GM13976 (cell line): ENCODE data around the gene LHFPL6.

Experiments
- DNase-seq: peaks from one replicate; pipeline ENCODE4 v3.0.0; 2012; ENCODE audit warnings: low spot score
- in situ Hi-C: fragments of 300-500 bp; cut with MboI; formaldehyde crosslinking; loops from one replicate; pipeline ENCODE4 v1.12.0; 2022; ENCODE audit warnings: low sequenced_read_pairs, mixed read lengths, inconsistent platforms; ENCODE audit not compliant: unreplicated experiment
- TF ChIP-seq, protein P1 (sequence below): IDR thresholded peaks from 2 replicates; pipeline ENCODE4 v1.5.1; 2012; ENCODE audit warnings: borderline replicate concordance, mild to moderate bottlenecking; ENCODE audit not compliant: insufficient read depth; ENCODE audit errors: extremely low read depth, missing control alignments, control extremely low read depth

Gene LHFPL6

DNA sequence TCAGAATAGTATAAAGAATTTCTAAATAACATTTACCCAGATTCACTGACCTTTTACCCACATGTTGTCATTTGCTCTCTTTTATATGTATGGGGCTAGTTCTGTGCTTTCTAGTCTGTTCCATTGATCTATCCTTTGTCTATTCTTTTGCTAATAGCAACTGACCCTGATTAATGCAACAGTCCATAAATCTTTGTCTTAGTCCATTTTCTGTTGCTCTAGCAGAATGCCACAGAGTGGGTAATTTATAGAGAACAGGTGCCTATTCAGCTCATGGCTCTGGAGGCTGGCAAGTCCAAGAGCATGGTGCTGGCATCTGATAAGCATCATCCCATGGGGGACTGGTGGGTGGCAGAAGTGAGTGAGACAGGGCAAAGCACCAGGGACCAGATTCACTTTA is 52.1 kb downstream of the LHFPL6 start:
- DNase-seq: no peak
- in situ Hi-C loops: no loop called here
- TF ChIP-seq, protein P1, sequence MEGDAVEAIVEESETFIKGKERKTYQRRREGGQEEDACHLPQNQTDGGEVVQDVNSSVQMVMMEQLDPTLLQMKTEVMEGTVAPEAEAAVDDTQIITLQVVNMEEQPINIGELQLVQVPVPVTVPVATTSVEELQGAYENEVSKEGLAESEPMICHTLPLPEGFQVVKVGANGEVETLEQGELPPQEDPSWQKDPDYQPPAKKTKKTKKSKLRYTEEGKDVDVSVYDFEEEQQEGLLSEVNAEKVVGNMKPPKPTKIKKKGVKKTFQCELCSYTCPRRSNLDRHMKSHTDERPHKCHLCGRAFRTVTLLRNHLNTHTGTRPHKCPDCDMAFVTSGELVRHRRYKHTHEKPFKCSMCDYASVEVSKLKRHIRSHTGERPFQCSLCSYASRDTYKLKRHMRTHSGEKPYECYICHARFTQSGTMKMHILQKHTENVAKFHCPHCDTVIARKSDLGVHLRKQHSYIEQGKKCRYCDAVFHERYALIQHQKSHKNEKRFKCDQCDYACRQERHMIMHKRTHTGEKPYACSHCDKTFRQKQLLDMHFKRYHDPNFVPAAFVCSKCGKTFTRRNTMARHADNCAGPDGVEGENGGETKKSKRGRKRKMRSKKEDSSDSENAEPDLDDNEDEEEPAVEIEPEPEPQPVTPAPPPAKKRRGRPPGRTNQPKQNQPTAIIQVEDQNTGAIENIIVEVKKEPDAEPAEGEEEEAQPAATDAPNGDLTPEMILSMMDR: no peak

DNA sequence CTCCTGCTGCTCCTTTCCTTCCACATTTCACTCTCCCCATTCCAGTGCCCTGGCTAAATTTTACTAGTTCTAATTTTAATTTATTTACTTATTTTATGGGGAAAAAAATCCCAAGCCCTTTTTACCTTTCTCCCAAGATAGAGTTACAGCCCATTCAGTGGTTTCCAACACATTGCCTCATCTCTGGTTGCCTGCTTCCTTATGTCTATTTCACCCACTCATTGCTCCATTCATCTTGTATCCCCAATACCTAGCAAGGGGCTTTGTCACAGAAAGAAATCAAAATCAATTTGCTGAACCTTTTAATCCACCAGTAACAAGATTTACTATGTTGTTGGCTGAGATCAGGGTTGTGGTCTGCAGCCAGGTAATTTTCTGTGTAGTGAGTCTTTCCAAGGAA is 55.9 kb downstream of the LHFPL6 start:
- DNase-seq: no peak
- in situ Hi-C loops: no loop called here
- TF ChIP-seq, protein P1: no peak

DNA sequence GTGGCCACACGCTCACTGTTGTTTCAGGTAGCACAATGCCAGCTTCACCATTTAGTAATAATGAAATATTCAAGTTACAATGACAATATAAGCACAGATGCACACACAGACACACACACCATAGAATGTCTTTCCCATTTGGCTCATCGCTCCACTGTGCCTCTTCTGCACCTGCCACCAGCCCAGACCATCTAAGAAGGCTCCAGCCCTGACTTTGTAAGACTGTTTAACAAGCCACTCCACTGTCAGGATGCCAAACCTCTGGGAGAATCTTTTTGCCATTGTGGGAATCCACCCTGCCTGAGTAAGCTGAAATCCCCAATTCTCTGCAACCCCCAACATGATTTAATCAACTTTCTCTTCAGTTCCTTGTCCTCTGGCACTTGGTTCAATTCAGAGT is 60.6 kb downstream of the LHFPL6 start:
- DNase-seq: no peak
- in situ Hi-C loops: no loop called here
- TF ChIP-seq, protein P1: no peak

DNA sequence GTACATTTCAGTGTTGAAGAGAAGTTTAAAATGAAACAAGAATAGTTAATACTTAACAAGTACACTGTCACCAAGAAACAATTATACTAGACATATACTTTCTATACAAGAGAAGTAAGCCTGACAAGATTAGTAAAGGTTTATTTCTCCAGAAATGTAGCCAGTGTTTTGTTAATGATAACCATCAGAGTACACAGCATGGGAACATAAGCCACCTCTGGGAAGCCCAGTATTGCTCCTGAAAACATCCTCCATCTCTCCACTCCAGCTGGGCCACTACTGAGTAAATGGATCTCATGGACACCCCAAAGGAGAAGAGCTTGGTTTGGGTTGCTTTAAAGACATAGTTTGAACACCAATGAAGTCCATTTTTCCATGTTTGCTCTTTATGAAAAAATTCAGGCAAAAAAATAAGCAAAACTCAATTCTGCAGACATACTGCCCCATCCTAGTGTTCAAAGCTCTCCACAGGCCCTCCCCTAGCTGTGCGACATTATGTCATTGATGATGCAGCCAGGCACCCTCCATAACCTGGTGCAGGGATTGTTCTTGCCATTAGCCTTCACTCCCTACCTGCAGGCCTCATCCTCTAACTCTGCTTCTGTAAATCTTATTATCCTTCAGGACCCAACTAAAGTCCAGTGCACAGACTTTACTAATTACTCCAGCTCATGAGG is 61.9 kb downstream of the LHFPL6 start:
- TF ChIP-seq, protein P1: no peak
- in situ Hi-C loops: no loop called here
- no peak for DNase-seq

DNA sequence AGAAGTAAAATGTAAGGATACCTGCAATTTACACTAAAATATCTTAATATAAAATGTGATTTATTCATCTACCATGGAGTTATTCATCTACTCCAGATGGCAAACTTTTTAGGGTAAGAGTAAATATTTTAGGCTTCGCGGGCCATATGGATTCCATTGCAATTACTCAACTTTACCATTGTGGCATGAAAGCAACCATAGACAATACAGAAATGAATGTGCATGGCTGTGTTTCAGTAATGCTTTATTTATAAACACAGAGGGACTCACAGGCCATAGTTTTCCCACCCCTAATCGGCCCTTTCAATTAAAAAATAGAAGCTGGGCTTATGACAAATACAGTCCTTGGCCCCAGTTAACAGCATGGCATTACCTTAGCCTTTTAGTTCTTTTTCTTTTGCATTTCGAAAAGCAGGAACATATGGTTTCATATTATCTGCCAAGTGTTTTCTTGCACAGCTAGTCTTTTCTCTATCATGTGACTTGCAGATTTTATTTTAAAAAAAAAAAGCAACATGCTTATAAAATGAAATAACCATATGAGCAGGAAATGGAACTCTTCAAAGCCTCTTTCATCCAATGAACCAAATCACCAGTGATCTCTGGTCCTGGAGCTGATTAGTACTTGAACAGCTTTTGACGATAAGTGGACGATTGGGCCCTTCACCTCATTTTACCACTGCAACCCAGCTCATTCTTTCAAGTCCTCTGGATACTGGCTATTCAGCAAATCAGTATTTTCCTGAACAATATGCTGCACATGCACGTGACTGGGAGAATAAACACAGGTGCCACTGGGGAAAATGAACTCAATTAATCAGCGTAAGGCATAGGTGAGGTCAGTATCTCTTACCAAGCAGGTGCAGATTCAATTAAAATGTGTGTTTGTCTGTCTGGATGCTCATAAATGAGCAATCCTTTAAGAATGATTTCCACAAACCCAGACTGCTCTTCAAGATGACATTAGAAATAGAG is 63.9 kb downstream of the LHFPL6 start:
- DNase-seq: no peak
- in situ Hi-C loops: no loop called here
- TF ChIP-seq, protein P1: no peak

DNA sequence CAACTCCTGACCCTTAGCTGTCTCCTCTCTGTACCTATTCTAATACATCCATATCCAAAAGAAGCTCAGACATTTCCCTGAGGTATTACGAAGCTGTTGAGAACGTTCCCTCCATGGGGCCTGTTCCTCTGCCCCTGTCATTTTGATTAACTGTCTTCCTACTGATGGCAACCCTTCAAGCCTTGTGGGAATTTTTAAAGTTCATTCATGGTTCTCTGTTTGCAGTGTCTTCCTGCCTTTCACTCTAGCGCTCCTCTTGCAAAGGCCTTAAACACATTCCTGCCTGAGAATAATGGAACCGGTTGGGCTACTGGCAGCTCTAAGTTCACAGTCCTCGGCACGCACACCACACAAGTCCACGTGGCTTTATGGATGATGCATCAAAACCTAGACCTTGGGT is 66.1 kb downstream of the LHFPL6 start:
- DNase-seq: no peak
- in situ Hi-C loops: no loop called here
- TF ChIP-seq, protein P1: no peak
